ENCODE measurements around the gene DHODH.
"Not testable (repeated sequence)": the region's sequence is repeated elsewhere in the genome, so short reads cannot be mapped to it uniquely, and the experiment has no call there.

The DHODH gene

DNA sequence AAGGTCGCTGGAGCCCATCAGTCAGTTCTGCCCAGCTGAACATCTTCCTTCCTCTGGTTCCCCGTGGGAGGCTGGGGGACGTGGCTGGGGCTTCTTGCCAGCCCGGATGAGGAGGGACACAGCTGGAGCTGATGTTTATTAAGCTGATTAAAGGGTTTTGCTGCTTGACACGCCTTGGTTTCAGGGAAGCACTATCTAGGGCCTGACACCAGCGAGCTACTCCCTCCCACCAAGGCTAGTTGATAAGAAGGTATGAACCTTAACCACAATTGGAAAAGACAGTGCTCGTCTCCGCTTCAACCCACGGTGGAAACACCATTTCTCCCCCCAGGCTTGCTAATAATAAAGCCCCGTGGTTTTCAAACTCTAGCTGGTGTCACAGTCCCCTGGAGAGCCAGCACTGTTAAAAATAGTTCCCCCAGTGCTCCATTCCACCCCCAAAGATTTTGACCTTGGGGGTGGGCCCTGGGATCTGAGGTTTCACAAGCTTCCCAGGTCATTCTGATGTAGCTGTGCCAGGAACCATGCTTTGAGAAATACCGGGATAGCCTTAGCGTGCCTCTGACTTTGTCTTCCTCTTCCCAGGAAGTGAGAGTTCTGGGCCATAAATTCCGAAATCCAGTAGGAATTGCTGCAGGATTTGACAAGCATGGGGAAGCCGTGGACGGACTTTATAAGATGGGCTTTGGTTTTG is 5.5 kb downstream of the DHODH start:
- no peak for DNase-seq

DNA sequence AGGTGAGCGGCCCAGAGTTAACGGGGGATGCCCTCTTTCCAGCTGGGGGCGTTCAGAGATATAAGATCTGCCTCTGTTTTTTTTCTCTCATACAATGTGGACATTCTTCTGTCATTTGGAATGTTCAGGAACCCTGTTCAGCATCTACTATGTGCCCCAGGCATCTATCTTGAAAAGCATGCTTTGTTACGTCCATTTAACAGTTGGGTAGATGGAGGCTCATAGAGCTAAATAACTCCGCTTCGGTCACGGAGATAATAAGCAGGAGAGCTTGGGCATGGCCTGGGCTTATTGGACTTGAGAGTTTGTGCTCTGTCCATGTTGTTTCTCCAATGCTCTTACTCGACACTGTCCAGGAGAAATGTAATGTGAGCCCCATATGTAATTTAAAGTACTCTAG is 6.1 kb downstream of the DHODH start:
- no peak for DNase-seq

DNA sequence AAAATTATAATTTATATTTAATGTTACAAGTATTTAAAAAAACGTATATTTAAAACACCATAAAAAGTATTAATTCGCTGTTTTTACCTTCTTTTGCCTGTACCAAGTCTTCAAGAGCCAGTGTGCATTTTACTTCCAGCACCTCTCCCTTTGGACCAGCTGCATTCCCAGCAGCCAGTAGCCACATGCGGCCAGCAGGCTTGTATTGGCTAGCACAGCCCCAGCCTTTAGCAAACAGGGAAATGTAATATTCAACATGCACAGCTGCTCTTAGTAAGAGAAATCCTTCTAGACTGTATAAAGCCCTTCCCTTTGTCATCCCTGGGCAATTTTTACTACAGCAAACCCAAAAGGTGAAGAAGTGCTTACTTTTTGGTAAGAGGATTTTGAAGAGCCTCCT is 6.6 kb downstream of the DHODH start:
- no peak for DNase-seq

DNA sequence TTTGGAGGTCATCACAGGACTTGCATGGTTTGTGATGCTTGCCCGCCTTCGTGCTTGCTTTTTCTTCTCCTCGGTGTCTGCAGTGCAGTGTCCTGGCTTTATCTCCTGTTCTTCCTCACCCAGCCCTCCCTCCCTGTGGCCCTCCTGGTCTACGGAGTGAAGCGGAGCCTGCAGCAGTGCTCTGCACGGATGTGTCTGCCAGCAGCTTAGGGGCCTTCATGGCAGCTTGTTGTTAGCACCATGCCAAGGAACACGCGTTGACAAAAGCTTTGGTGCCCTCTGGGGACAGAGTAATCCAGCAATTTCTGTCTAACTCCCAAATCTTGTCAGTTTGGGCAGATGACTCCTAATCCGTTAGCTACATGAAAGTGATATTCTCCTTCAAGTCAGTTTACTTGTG is 9.9 kb downstream of the DHODH start:
- no peak for DNase-seq

GRCh38 chr16:72021043-72021442 is 12.5 kb downstream of the DHODH start:
- no peak for DNase-seq

DNA sequence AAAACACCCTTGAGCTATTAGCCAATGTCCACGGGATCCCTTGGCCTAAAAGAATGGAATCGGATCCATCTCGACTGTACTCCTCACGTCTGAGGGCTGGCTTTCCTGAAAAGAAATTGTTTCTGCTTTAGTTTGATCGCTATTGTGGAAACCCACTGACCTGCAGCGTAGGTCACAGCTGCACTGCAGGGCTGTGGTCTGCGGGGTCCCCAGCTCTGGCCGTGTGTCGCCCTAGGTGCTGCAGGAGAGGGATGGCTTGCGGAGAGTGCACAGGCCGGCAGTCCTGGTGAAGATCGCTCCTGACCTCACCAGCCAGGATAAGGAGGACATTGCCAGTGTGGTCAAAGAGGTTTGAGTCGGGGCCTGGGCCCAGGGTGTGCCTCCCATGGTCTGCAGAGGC is 13.6 kb downstream of the DHODH start:
- DNase-seq = no peak

GRCh38 chr16:72023962-72024361 is 15.4 kb downstream of the DHODH start:
- DNase-seq = no peak

DNA sequence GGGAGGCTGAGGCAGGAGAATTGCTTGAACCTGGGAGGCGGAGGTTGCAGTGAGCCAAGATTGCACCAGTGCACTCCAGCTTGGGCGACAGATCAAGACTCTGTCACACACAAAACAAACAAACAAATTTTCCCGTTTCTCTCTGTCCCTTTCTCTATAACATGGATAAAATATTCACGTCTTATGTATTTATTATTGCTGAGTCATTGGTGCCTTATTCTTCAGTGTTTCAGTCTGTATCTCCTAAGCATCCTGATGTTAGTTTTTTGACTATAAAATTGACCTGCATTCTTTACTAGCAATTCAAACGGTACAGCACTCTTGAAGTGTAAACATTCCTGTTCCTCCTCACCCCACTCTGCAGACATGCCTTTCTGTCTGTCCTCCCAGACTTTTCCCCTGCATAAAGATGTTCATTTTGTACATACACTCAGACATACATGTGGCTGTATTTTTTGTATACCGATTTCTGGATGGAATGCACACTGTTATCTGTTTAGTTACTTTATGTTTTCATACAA is 16.4 kb downstream of the DHODH start:
- no peak for DNase-seq

DNA sequence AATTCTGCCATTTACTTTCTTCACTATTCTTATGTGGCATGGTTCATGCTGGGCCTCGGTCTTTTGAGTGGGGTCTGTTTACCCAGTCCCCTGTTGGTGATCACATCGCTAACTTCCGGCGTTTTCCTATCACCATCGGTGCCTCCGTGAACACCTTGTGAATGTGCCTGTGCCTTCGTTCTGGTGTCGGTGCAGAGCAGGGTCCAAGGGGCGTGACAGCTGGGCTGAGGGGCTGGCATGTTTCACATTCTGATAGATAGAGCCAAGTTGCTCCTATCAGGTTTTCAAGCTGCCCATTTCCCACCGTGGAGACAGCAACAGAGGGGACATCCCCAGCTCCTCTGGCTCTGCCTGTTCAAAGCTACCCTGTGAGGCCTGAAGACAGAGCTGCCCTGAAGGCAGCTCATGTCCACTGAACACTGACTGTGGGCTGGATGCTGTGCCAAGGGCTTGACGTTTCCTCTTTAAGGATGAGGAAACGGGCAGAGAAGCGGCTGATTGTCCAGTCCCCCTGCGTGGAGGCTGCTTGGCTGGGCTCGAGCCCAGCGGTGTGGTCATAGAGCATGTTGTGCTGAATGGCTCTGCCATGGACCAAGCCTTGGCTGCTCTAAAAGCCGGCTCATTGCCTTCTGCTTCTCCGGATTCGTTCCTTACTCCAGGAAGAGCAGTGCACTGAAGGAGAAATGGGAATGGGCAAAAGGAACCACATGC is 17.0 kb downstream of the DHODH start:
- no peak for DNase-seq

GRCh38 chr16:72027669-72028378 is 19.3 kb downstream of the DHODH start:
- DNase-seq = no peak

- no peak for DNase-seq
These were observed 21.2 kb downstream of the DHODH start for GRCh38 chr16:72029567-72030271.

DNA sequence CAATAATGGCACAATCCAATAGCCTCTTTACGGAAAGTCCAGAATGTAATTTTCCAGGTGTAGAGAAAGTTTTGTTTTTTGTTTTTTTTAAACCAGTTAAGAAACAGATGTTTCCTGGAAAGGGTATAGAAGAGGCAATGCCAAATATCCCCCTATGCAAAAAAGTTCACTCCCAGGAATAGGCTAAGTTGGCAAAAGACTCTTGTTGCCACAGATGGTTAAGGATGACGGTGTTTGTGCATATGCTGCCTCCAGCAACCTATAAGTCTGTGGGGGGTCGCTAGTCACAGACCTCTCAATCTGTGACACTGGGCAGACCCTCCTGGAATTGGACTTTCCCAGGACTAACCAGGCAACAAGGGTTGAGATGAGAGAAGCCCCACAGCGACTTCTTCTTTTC is 24.9 kb downstream of the DHODH start:
- DNase-seq = no peak

DNA sequence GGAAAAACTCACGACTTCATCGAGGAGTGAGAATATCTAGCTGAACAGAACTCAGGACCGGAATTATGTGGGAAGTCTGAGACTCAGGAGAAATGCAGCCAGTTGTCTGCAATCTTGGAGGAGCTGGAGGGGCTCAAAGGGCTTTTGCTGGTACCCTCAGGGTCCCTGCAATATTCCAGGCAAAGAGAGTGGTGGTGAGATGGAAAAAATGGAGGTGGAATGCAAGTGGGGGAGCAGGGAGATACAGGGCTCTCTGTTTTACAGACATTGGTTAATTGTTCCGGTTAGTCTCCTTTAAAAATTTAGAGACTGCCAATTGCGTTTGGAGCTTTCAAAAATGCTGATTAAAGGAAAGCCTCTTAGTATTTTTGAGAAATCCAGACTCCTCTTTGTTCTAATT is 27.6 kb downstream of the DHODH start:
- DNase-seq = no peak

GRCh38 chr16:72042157-72042660 is 33.7 kb downstream of the DHODH start:
- DNase-seq = no peak

GRCh38 chr16:72043058-72043457 is 34.5 kb downstream of the DHODH start:
- DNase-seq = no peak

GRCh38 chr16:72043539-72043938 is 35.0 kb downstream of the DHODH start:
- no peak for DNase-seq

GRCh38 chr16:72044296-72044695 is 35.8 kb downstream of the DHODH start:
- DNase-seq = no peak

DNA sequence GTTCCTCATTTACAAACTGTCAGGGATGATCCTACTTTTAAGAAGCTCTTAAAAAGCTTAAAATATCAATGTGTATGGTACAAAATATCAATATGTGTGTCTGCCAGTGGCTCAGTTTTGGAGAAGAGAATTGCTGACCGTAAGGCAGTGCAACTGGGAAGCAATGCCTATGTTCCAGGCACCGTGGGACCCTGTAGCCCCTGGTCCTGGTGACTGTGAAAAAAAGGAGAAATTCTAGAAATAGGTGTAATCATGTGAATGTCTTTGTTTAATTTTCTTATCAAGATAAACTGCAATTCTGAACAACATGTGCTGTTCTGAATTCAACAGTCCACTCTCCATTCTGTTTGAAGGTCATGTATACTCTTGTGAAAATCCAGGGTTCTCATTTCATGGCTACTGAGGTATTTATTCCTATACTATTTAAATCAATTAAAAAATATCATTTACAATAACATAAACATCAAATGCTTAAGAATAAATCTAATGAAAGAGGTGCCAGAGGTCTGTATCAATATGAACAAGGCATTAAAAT is 36.3 kb downstream of the DHODH start:
- no peak for DNase-seq

DNA sequence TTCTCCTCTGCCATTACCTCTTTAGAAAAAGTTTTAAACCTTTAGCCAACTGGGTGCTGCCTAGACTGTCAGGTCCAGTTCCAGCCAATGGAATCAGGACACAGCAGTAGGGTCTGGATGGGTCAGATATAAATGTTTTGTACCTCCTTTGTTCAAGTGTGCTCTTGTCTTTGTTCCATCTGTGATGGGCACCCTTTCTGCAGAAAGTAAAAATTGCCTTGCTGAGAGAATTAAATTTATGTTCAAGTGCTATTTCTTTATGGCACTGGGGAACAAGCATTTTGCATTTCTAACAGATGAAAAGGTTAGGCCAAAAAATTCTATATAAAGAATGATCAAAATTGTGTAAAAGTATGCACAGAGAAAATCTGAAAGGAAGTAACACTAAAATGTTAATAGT is 40.6 kb downstream of the DHODH start:
- DNase-seq = no peak

DNA sequence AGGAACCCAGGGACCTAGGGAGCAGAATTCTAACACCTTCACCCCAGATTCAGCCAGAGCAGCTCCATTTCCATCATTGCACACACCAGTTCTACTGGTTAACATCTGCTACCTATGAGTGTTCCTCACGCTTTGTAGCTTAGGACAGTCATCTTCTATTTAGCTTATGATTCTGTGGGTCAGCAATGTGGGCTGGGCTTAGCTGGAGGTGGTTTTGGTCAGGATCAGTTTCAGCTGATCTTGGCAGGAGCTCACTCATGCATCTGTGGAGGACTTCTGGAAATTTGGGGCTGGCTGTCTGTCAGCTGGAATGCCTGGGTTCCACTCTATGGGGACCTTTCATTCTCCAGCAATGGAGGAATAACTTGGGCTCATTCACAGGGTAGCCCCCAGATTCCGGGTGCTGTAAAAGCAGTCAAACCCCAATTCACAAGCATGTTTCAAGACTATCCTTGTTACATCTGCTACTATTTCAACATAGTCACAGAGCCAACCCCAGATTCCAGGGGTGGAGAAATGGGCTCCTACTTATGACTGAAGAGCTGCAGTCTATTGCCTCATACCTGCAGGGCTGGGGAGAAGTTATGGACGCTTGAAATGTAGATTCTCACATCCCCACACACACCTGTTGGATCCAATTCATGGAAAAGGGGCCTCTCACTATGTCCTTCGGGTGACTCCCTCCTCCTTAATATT is 42.4 kb downstream of the DHODH start:
- DNase-seq = no peak

- DNase-seq = no peak
These were observed 43.3 kb downstream of the DHODH start for GRCh38 chr16:72051818-72052217.

GRCh38 chr16:72054254-72054847 is 45.8 kb downstream of the DHODH start, which contains the start of gene HP:
TSS of gene HP (plus strand) at chr16:72054505. CDS start at chr16:72054653, 148 bp downstream.
- DNase-seq = not testable (repeated sequence)

All from COR-L47 (cell line).